Measurements from ENCODE around the gene ECHS1.

ECHS1 gene

DNA sequence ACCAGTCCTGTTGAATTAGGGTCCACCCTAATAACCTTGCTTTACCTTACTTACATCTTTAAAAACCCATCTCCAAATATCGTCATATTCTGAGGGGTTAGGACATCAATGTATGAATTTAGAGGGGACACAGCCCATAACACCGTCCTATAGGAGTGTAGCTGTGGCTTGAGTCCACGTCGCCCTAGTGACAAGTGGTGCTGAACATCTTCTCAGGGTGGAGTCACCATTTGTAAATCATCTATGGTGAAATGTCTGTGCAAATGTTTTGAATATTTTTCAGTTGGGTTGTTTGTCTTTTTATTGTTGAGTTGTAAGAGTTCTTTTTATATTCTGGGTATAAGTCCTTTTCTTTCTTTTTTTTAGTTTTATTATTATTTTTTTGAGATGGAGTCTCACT is 31.2 kb downstream of the ECHS1 start (continued):
- TF ChIP-seq, protein P1, sequence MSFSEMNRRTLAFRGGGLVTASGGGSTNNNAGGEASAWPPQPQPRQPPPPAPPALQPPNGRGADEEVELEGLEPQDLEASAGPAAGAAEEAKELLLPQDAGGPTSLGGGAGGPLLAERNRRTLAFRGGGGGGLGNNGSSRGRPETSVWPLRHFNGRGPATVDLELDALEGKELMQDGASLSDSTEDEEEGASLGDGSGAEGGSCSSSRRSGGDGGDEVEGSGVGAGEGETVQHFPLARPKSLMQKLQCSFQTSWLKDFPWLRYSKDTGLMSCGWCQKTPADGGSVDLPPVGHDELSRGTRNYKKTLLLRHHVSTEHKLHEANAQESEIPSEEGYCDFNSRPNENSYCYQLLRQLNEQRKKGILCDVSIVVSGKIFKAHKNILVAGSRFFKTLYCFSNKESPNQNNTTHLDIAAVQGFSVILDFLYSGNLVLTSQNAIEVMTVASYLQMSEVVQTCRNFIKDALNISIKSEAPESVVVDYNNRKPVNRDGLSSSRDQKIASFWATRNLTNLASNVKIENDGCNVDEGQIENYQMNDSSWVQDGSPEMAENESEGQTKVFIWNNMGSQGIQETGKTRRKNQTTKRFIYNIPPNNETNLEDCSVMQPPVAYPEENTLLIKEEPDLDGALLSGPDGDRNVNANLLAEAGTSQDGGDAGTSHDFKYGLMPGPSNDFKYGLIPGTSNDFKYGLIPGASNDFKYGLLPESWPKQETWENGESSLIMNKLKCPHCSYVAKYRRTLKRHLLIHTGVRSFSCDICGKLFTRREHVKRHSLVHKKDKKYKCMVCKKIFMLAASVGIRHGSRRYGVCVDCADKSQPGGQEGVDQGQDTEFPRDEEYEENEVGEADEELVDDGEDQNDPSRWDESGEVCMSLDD (tag by site-specific recombination; IDR thresholded peaks at IDR 0.05): no peak

DNA sequence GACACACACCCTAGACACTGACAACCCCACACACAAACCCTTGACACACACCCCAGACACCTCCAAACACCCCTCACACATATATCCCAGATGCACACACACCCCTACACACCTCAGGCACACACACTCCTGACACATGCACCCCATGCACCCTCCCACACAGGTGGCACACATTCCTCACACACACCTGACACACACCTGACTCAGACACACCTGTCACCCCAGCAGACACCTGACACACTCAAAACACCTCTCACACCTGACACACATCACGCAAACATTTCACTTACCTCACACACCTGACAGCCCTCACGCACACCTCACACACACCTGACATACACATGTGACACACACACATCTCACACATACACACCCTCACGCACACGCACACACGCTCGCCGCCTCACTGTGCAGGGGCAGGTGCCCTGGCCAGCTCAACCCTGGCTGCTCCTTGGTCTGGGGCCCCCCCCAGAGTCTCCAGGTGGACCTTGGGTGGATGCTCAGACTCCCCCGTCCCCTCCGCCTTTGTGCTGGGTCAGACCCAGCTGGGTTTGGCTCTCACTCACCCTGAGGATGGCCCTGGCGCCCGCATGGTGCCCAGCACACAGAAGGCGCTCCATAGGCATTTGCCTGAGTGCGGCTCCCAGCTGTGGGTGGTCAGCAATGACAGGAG is 33.3 kb downstream of the ECHS1 start:
- Histone ChIP-seq H3K4me1 (ENCODE audit: control insufficient read depth, insufficient read depth, low read length) (peaks cover 2% of the 10 kb centered on the region; the same call in 1 of the 2 replicates), H3K27ac (ENCODE audit: extremely low read depth, low read depth, low read length) (no peak overlapping the region), H3K4me3 (ENCODE audit: low read depth, low read length) (no peak overlapping the region), H3K36me3 (ENCODE audit: control insufficient read depth in 2 of 2, insufficient read depth in 1 of 2, low read length in 2 of 2) (no peaks in the 10 kb centered on the region), H3K9me3 (ENCODE audit: control insufficient read depth, insufficient read depth, low read depth, low read length) (no peaks in the 10 kb centered on the region)
- ChIA-PET CTCF (interaction anchor here (0.6 kb wide), 1 partner anchor 11 kb away, joined by 3 read pairs; no protein-coding TSS in a partner anchor), POLR2A (no interaction called here)
- TF ChIP-seq ZFHX2 (tag by site-specific recombination; conservative IDR thresholded peaks at IDR 0.05) (peak; percentile 21; the same call in 1 of the 2 replicates), ZNF747 (tag by site-specific recombination; IDR thresholded peaks at IDR 0.05) (no peak), ZNF404 (tag by site-specific recombination; IDR thresholded peaks at IDR 0.05) (no peak), ZEB2 (tag by site-specific recombination; IDR thresholded peaks at IDR 0.05) (peak; percentile 98)
- TF ChIP-seq, protein P2, sequence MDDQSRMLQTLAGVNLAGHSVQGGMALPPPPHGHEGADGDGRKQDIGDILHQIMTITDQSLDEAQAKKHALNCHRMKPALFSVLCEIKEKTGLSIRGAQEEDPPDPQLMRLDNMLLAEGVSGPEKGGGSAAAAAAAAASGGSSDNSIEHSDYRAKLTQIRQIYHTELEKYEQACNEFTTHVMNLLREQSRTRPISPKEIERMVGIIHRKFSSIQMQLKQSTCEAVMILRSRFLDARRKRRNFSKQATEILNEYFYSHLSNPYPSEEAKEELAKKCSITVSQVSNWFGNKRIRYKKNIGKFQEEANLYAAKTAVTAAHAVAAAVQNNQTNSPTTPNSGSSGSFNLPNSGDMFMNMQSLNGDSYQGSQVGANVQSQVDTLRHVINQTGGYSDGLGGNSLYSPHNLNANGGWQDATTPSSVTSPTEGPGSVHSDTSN (CRISPR knock-in tag; IDR thresholded peaks at IDR 0.05): no peak

DNA sequence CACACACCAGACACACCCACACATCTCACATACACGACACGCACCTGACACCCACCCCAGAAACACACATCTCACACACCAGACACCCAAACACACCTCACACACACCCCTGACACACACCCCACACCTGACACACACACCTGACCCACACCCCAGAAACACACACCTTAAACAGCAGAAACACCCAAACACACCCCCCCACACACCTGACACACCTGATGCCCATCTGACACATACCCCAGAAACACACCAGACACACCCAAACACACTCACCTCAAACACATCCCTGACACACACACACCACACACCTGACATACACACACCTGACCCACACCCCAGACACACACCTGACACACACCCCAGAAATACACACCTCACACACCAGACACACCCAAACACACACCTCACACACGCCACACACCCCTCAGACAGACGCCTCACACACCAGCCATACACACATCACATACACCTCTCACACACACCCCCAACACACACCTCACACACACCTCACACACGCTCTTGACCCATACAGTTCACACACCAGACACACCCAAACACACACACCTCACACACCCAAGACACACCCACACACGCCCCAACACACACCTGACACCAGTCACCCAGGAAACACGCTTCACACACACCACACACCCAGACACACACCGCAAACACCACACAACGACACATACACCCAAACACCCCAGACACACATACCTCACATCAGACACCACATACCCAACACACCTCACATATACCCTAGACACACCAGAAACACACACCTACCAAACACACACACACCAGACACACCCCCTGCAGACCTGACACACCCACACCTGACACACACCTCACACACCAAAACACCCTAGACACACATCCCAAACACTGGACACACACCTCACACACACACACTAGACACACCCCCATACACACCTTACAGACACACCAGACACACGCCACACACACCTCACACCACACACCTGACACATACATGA is 34.8 kb downstream of the ECHS1 start:
- Histone ChIP-seq H3K4me3 (ENCODE audit: low read depth, low read length) (no peak overlapping the region), H3K4me1 (ENCODE audit: control insufficient read depth, insufficient read depth, low read length) (peaks cover 2% of the 10 kb centered on the region; the same call in 1 of the 2 replicates), H3K9me3 (ENCODE audit: control insufficient read depth, insufficient read depth, low read depth, low read length) (no peaks in the 10 kb centered on the region), H3K36me3 (ENCODE audit: control insufficient read depth in 2 of 2, insufficient read depth in 1 of 2, low read length in 2 of 2) (no peaks in the 10 kb centered on the region), H3K27ac (ENCODE audit: extremely low read depth, low read depth, low read length) (no peak overlapping the region)
- POLR2A ChIA-PET: no interaction called here
- CTCF ChIA-PET: no interaction called here
- TF ChIP-seq, protein P3, sequence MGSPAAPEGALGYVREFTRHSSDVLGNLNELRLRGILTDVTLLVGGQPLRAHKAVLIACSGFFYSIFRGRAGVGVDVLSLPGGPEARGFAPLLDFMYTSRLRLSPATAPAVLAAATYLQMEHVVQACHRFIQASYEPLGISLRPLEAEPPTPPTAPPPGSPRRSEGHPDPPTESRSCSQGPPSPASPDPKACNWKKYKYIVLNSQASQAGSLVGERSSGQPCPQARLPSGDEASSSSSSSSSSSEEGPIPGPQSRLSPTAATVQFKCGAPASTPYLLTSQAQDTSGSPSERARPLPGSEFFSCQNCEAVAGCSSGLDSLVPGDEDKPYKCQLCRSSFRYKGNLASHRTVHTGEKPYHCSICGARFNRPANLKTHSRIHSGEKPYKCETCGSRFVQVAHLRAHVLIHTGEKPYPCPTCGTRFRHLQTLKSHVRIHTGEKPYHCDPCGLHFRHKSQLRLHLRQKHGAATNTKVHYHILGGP (tag by site-specific recombination; IDR thresholded peaks at IDR 0.05): 0 out of 2 replicates have a peak, but pooled peaks have one; percentile 5
- TF ChIP-seq KLF1 (tag by site-specific recombination; IDR thresholded peaks at IDR 0.05) (peak; percentile 83), KLF9 (tag by site-specific recombination; IDR thresholded peaks at IDR 0.05; ENCODE audit: low read depth) (peak; percentile 95), ZNF311 (tag by site-specific recombination; IDR thresholded peaks at IDR 0.05; ENCODE audit: borderline replicate concordance) (no peak), ZEB2 (tag by site-specific recombination; IDR thresholded peaks at IDR 0.05) (peak; percentile 91), ZNF248 (tag by site-specific recombination; IDR thresholded peaks at IDR 0.05) (0 out of 2 replicates have a peak, but pooled peaks have one; percentile 9), ZFHX2 (tag by site-specific recombination; conservative IDR thresholded peaks at IDR 0.05) (peak; percentile 37), ZNF670 (tag by site-specific recombination; IDR thresholded peaks at IDR 0.05; ENCODE audit: low read depth) (0 out of 2 replicates have a peak, but pooled peaks have one; percentile 58), ZNF571 (tag by site-specific recombination; IDR thresholded peaks at IDR 0.05) (no peak)
- TF ChIP-seq, protein P4, sequence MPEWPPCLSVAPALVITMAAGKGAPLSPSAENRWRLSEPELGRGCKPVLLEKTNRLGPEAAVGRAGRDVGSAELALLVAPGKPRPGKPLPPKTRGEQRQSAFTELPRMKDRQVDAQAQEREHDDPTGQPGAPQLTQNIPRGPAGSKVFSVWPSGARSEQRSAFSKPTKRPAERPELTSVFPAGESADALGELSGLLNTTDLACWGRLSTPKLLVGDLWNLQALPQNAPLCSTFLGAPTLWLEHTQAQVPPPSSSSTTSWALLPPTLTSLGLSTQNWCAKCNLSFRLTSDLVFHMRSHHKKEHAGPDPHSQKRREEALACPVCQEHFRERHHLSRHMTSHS (tag by site-specific recombination; IDR thresholded peaks at IDR 0.05): 0 out of 2 replicates have a peak, but pooled peaks have one; percentile 27
- TF ChIP-seq, protein P5, sequence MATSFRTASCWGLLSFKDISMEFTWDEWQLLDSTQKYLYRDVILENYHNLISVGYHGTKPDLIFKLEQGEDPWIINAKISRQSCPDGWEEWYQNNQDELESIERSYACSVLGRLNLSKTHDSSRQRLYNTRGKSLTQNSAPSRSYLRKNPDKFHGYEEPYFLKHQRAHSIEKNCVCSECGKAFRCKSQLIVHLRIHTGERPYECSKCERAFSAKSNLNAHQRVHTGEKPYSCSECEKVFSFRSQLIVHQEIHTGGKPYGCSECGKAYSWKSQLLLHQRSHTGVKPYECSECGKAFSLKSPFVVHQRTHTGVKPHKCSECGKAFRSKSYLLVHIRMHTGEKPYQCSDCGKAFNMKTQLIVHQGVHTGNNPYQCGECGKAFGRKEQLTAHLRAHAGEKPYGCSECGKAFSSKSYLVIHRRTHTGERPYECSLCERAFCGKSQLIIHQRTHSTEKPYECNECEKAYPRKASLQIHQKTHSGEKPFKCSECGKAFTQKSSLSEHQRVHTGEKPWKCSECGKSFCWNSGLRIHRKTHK (tag by site-specific recombination; IDR thresholded peaks at IDR 0.05): 0 out of 2 replicates have a peak, but pooled peaks have one; percentile 12
- TF ChIP-seq, protein P6, sequence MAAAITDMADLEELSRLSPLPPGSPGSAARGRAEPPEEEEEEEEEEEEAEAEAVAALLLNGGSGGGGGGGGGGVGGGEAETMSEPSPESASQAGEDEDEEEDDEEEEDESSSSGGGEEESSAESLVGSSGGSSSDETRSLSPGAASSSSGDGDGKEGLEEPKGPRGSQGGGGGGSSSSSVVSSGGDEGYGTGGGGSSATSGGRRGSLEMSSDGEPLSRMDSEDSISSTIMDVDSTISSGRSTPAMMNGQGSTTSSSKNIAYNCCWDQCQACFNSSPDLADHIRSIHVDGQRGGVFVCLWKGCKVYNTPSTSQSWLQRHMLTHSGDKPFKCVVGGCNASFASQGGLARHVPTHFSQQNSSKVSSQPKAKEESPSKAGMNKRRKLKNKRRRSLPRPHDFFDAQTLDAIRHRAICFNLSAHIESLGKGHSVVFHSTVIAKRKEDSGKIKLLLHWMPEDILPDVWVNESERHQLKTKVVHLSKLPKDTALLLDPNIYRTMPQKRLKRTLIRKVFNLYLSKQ (tag by site-specific recombination; IDR thresholded peaks at IDR 0.05; ENCODE audit: borderline replicate concordance): peak; percentile 3; the same call in 1 of the 2 replicates
- TF ChIP-seq, protein P7, sequence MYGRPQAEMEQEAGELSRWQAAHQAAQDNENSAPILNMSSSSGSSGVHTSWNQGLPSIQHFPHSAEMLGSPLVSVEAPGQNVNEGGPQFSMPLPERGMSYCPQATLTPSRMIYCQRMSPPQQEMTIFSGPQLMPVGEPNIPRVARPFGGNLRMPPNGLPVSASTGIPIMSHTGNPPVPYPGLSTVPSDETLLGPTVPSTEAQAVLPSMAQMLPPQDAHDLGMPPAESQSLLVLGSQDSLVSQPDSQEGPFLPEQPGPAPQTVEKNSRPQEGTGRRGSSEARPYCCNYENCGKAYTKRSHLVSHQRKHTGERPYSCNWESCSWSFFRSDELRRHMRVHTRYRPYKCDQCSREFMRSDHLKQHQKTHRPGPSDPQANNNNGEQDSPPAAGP (tag by site-specific recombination; IDR thresholded peaks at IDR 0.05): no peak
